Stimulated activated CD8-positive, alpha-beta memory T cell treated with anti-CD3 and anti-CD28 coated beads, Interleukin-12 subunit alpha, Interleukin-12 subunit beta, amount 100 ng/mL, for 24 hours (primary cell): ENCODE data around the gene B3GALT6.

Experiments
- DNase-seq: peaks from one replicate; pipeline ENCODE4 v3.0.0-alpha.2; 2020; ENCODE audit errors: extremely low read depth

The B3GALT6 gene

GRCh38 chr1:1231400-1232207 is 433 bp upstream of the B3GALT6 start, which contains the start of gene SDF4:
TSS of gene SDF4 (minus strand) at chr1:1232001. CDS start at chr1:1228772, 3,229 bp downstream.
- peak; percentile 91 for DNase-seq

DNA sequence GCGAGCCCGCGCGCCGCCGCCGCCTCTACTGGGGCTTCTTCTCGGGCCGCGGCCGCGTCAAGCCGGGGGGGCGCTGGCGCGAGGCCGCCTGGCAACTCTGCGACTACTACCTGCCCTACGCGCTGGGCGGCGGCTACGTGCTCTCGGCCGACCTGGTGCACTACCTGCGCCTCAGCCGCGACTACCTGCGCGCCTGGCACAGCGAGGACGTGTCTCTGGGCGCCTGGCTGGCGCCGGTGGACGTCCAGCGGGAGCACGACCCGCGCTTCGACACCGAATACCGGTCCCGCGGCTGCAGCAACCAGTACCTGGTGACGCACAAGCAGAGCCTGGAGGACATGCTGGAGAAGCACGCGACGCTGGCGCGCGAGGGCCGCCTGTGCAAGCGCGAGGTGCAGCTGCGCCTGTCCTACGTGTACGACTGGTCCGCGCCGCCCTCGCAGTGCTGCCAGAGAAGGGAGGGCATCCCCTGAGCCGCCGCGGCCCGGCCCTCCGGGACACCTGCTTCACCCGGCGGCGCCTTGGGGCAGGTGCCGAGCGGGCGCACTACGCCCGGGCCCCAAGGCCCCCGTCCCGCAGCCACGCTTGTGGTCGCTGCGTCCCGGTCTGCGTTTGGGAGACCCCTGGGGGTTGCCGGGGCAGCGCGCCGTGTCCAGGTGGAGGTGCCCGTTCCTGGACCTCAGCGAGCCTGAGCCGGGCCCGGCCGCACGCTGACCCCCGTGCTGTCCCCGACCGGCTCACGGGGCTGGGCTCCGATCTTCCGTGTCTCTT is 944 bp downstream of the B3GALT6 start:
- DNase-seq: no peak

GRCh38 chr1:1233567-1233892 is 1.5 kb downstream of the B3GALT6 start:
- no peak for DNase-seq

GRCh38 chr1:1234180-1234808 is 2.3 kb downstream of the B3GALT6 start:
- no peak for DNase-seq

DNA sequence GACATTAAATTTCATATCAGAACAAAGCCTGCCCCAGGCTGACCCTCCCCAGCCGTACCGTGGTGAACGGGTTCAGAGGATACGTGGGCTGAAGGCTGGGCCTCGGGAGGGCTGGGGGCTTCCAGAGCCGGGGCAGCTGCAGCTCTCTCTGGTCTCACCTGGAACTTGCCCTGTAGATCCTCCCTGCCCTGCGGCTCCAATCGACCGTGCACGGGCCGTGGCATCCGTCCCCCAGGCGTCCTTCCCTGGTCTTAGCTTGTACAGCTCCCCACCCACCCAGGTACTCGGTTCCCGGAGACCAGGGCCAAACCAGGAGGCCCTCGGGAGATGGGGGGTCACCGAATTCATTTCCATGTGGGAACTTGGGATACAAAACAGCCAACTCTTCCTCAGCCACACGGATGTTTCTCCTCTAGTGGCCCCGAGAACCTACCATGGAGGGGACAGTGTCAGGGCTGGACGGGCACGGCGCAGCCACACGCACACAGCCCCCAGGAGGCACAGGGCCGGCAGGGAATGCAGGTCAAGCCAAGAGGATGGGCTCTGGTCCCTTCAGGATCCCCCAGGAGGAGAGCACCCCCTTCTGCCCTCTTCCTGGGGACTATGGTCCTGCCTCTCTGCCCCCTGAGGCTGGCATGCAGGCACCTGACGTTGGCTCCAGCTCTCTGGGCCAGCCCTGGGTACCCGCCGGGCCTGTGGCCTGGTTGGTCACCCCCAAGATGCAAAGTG is 3.1 kb downstream of the B3GALT6 start:
- DNase-seq: no peak

DNA sequence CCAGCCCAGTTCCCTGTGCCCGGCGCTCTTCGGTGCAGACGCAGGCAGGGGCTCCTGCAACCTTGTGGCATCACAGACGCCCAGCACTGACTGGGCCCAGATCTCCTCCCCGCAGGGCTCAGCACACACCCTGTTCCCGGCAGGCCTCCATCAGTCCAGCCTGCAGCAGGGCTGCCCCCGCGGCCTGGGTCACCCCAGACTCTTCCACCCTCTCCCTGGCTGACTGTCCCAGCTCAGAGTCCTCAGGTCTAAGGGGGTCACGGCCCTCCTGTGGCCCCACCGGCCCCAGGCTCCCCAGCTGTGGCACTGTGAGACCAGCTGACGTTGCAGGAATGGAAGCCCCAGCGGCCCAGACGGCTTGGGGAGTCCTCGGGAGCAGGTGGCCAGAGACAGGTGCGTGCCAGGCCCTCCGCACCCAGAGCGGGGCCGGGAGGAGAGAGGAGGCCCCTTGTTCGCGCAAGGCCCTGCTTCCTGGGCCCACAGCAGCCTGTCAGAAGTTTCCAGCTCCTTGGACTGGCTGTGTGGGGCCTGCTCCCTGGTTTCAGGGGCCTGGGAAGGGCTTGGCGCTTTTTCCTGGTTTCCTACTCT is 4.2 kb downstream of the B3GALT6 start:
- no peak for DNase-seq

DNA sequence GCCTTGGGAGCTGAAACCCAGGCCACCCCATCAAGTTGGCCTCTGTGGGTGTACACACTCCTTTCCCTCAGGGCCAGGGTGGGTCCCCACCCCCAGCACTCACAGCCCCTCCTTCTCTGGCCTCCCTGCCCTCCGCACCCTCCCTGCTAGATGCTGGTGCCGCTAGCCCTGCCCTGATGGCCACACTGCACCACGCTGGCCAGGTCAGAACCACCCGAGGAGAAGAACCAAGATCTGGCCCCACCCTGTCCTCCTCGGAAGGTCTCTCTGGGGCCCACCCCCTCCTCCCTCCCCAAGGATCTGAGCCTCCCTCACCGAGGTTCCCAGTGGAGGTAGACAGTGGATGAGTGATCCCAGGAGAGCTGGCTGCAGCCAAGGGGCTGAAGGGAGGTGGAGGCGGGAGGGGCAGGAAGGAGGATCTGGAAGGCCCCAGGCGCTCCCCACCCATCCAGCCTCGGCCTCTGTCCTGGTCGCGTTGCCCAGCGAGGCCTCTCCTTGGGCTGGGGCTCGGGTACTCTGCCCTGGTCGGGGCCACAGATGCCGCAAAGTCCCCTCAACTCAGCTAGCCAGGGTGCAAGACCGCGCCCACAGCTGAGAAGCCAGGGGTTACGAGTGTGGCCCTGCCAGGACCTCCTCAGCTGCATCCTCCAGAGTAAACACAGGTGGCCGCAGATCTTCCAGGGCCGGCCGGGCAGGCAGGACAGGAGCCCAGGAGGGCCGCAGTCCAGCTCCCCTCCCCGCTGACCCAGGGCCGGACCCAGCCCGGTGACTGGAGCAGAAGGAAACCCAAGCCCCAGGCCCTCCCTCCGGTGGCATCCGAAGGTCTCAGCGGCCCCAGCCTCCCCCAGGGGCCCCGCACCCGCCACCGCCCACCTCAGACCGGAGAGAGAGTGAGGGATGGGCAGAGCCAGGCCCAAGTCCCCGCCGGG is 5.2 kb downstream of the B3GALT6 start:
- no peak for DNase-seq

DNA sequence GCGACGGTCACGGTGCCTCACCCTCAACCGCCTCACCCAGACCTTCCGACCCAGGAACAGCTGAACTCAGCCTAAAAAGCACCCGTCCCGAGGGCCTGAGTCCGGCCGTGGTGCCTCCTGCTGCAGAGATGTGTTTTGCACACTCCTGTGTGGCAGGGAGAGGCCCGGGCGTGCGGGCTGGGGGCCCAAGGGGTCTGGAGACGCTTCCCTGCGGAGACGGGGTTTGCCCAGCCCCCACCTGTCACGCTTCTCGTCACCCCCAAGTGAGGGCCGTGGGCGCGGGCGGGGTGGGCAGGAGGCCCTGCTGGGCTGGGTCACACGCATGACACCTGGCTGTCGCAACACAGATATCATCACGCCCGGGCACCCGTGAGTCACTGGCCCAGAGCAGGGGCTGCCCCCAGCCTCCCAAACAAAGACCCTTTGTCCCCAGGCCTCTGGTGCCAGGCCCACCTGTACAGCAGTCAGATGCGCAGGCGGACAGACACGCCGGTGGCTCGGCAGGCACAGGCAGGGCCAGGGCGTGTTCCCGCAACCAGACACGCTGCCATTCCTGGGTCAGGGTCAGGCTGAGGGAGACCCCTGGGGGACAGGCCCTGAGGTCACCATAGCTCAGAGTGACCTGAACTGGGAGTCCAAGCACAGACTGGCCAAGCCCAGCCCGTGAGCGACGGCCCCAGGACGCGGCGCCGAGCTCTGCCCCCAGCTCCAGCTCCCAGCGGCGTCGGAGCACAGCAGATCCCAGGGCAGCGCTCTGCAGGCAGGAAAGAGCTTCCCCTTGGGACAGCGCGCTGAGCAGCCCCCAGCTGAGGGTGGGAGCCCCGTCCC is 6.1 kb downstream of the B3GALT6 start:
- no peak for DNase-seq

DNA sequence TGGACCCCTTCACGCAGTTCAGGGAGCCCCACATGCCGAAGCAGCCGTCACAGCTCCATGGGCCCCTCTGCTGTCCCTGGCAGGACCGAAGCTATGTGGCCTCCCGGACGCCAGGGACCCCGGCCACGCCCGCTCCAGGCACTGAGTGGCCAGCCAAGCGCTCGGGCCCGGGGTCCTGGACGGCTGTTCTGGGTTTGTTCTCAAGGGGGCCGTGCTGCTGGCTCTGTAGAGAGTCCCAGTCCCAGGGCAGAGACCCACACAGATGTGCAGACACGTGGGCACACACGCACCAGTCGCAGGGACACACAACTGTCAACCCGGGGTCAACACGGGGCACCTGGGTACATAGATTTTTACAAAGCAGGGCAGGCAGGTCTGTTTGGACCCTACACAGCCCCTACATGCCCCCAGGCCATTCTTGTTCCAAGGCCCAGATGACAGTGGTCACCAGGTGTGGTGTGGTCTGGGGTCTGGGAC is 6.7 kb downstream of the B3GALT6 start:
- no peak for DNase-seq

GRCh38 chr1:1239227-1239613 is 7.2 kb downstream of the B3GALT6 start:
- DNase-seq: no peak

GRCh38 chr1:1239614-1240347 is 7.7 kb downstream of the B3GALT6 start:
- no peak for DNase-seq

GRCh38 chr1:1240348-1240732 is 8.3 kb downstream of the B3GALT6 start:
- DNase-seq: no peak

DNA sequence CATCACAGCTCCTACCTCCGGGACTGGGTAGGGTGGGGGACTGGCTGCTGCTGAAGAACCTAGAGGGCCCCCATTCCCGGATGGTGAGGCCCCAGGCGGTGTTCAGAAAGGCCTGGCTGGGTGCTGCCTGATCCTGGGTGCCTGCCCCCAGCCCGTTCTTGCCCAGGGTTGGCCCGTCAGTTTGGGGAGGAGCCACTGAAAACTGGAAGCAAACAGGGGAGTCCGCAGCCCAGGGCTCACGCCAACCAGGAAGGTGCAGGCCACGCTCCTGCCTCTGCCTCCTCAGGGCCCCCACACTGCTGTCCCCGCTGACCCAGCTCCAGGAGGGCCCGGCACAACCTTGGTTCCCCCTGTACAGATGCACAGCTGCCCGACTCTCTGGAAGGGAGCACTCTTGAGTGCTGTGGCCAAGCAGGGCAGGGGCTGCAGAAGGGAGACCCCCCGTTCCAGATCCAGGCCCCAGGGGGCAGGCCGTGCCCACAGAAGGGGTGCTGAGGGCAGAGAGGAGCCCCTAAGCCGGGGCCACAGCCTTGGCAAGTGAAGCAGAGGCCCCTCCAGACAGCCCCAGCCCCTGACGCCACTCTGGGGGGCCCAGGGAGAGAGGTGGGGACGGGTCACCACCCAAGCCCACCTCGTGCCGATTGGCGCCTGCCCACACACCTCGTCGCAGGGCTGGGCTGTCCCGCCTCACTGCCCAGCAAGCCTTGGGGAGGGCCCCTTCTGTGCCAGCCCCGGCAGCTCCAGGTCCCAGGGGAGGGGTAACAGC is 9.0 kb downstream of the B3GALT6 start:
- no peak for DNase-seq

GRCh38 chr1:1241588-1242219 is 9.7 kb downstream of the B3GALT6 start:
- DNase-seq: no peak

DNA sequence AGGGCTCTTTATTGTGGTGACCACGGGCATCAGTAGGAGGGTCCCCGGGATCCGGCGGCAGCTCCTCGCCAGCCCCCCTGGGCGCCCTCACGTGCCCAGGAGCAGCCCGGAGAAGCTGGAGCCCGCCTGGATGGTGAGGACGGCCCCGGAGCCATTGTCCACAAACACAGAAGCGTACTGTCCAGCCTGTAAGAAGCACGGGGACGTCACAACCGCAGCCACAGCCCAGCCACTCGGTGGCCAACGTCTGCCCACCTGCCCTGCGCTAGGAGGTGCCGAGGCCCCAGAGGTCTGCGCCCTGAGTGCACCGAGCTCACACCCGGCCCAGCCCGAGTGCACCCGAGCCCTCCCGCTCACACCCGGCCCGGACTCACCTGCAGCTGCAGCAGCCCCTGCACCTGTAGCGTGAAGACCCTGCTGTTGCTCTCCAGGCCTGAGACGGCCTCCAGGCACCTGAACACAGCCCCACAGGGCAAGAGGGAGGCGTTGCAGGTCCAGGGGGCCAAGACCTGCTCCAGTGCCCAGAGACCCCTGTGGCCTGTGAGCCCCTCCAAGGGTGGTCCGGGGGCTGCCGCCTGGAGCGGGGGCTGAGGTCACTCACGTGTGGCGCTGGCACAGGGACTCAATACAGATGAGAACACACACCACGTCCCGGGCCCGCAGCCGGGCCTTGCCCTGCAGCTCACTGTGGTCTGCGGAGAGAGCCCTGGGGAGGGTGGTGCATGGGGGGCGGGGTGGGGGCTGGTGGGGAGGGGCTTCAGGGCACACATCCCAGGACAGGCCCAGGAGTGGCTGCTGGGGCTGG is 10.6 kb downstream of the B3GALT6 start:
- no peak for DNase-seq

- no peak for DNase-seq
These were observed 11.2 kb downstream of the B3GALT6 start for GRCh38 chr1:1243266-1243660.

DNA sequence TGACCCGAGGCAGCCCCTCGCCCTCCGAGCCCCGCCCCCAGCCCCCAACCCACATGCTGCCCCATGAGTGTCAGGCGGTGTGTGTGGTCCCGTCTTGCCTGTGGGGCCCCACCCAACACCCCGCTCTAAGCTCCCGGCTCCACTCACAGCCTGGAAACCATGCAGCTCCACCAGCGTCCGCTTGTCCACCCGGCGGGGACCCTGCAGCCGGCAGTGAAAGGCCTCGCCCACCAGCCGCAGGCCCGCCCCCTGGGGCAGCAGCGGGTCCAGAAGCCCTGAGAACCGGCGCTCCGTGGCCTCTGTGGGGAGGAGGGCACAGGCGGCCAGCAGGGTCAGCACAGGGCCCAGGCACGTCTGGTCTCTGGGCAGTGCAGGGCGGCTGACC is 11.8 kb downstream of the B3GALT6 start:
- DNase-seq: no peak
